H1 (cell line): ENCODE measurements around the gene SLC12A4. TPM values are rescaled to one million over a fixed set of nuclear protein-coding genes. Genes with fewer than 3 reads are reported as not detected.

Experiments used
- CREB1 ChIP-seq: IDR thresholded peaks from 2 replicates; pipeline ENCODE4 v1.6.1; 2012; ENCODE audit warnings: inconsistent platforms
- JUN ChIP-seq: IDR thresholded peaks from 2 replicates; pipeline ENCODE4 v1.6.1; 2011; ENCODE audit warnings: low read depth, mild to moderate bottlenecking, improper control_type of control experiment, low read length
- KDM5A ChIP-seq: fragments of 200-600 bp; IDR thresholded peaks from 2 replicates; pipeline ENCODE4 v1.7.1; 2012; ENCODE audit warnings: mild to moderate bottlenecking, low read length, inconsistent platforms, mixed read lengths
- NANOG ChIP-seq: IDR thresholded peaks from 2 replicates; pipeline ENCODE4 v1.6.1; 2011; ENCODE audit warnings: low read length, low read depth, mild to moderate bottlenecking, inconsistent platforms; ENCODE audit not compliant: insufficient read depth, poor library complexity, severe bottlenecking
- polyA plus RNA-seq, 7 experiments: library from polyadenylated mRNA; depleted of rRNA in 3 of 7; stranded (reverse) in 5 of 7; unstranded in 2 of 7; fragments of >200 nt in 5 of 7; fragments of 200-250 nt in 2 of 7; gene quantifications; 1 replicate in 5 of 7; 2 replicates in 1 of 7; 4 replicates in 1 of 7; pipeline versions ENCODE4 v1.2.1 to v1.2.3, GENCODE V29; 2011 to 2013; ENCODE audit warnings: missing spikeins in 2 of 7, mixed read lengths in 2 of 7
- total RNA-seq: library from RNA; stranded (reverse); fragmentation: NEBNext Ultra II Directional; extraction: Animal tissue kit (Norgen Biotek cat#: 25700); gene quantifications from 2 replicates; pipeline ENCODE4 v1.2.1, GENCODE V29; 2021
- TF ChIP-seq, protein P1 (sequence below), 3 experiments: IDR thresholded peaks; 1 replicate in 2 of 3; 2 replicates in 1 of 3; pipeline versions ENCODE4 v1.5.1 to v1.6.1; 2011; ENCODE audit warnings: low read length in 3 of 3, mild to moderate bottlenecking in 3 of 3, inconsistent platforms in 2 of 3, low read depth in 1 of 3, moderate library complexity in 1 of 3; ENCODE audit not compliant: insufficient read depth in 1 of 3; ENCODE audit errors: control extremely low read depth in 1 of 3

Gene SLC12A4
- total and polyA plus RNA-seq, 2 of the 8 experiments (the other 6 are each of a cell fraction or from before 2014, with no cell fraction given), result 41.3 to 49.3 TPM

DNA sequence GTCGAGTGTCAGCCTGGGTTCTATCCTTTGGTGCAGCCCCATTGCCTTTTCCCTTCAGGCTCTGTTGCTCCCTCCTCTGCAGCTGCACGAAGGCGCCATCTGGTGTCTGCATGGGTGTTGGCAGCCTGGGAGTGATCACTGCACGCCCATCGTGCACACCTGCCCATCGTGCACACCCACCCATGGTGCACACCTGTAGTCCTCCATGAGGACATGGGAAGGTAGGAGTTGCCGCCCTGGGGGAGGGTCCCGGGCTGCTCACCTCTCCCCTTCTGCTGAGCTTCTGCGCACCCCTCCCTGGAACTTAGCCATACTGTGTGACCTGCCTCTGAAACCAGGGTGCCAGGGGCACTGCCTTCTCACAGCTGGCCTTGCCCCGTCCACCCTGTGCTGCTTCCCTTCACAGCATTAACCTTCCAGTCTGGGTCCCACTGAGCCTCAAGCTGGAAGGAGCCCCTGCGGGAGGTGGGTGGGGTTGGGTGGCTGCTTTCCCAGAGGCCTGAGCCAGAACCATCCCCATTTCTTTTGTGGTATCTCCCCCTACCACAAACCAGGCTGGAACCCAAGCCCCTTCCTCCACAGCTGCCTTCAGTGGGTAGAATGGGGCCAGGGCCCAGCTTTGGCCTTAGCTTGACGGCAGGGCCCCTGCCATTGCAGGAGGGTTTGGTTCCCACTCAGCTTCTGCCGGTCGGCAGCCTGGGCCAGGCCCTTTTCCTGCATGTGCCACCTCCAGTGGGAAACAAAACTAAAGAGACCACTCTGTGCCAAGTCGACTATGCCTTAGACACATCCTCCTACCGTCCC, 39.7 kb downstream of the SLC12A4 start (continued):
- TF ChIP-seq, protein P1, sequence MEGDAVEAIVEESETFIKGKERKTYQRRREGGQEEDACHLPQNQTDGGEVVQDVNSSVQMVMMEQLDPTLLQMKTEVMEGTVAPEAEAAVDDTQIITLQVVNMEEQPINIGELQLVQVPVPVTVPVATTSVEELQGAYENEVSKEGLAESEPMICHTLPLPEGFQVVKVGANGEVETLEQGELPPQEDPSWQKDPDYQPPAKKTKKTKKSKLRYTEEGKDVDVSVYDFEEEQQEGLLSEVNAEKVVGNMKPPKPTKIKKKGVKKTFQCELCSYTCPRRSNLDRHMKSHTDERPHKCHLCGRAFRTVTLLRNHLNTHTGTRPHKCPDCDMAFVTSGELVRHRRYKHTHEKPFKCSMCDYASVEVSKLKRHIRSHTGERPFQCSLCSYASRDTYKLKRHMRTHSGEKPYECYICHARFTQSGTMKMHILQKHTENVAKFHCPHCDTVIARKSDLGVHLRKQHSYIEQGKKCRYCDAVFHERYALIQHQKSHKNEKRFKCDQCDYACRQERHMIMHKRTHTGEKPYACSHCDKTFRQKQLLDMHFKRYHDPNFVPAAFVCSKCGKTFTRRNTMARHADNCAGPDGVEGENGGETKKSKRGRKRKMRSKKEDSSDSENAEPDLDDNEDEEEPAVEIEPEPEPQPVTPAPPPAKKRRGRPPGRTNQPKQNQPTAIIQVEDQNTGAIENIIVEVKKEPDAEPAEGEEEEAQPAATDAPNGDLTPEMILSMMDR (IDR thresholded peaks at IDR 0.05; ENCODE audit: control extremely low read depth in 1 of 3, insufficient read depth in 1 of 3, low read depth in 1 of 3, low read length in 3 of 3), result peak; percentile 96 to 100 (median 96)
- peak; percentile 45 for TF ChIP-seq NANOG
- peak; percentile 26; the same call in 1 of the 2 replicates for TF ChIP-seq CREB1
- no peak for TF ChIP-seq KDM5A
- TF ChIP-seq JUN, result no peak
